GM18526 (cell line): ENCODE data around the gene FCER1G.

ENCODE experiments used
- POLR2A ChIP-seq: IDR thresholded peaks from 3 replicates; pipeline ENCODE4 v1.6.1; 2011; ENCODE audit not compliant: insufficient read length; ENCODE audit errors: extremely low read depth

Gene FCER1G

GRCh38 chr1:161215076-161215475, at the start of gene FCER1G:
Gene FCER1G (plus strand): TSS chr1:161215295. CDS start chr1:161215322, 27 bp downstream.
- no peak for TF ChIP-seq POLR2A

- peak; percentile 82 for TF ChIP-seq POLR2A
Measured at GRCh38 chr1:161165742-161166668, 49.1 kb upstream of the FCER1G start, which contains the start of gene PPOX. Gene PPOX (plus strand): TSS chr1:161166426. CDS start chr1:161166848, 422 bp downstream.

- TF ChIP-seq POLR2A, result no peak
Measured at GRCh38 chr1:161166669-161167548, 48.2 kb upstream of the FCER1G start.

GRCh38 chr1:161168906-161169305, 46.2 kb upstream of the FCER1G start:
- TF ChIP-seq POLR2A, result no peak

- TF ChIP-seq POLR2A, result no peak
Measured at GRCh38 chr1:161171191-161171590, 43.9 kb upstream of the FCER1G start.

- TF ChIP-seq POLR2A, result no peak
Measured at GRCh38 chr1:161171696-161172095, 43.4 kb upstream of the FCER1G start.

GRCh38 chr1:161172349-161172748, 42.7 kb upstream of the FCER1G start:
- TF ChIP-seq POLR2A, result no peak

- TF ChIP-seq POLR2A, result no peak
Measured at GRCh38 chr1:161172776-161173376, 42.2 kb upstream of the FCER1G start.

GRCh38 chr1:161173711-161174110, 41.4 kb upstream of the FCER1G start:
- no peak for TF ChIP-seq POLR2A

GRCh38 chr1:161174911-161175310, 40.2 kb upstream of the FCER1G start:
- TF ChIP-seq POLR2A, result no peak

GRCh38 chr1:161175771-161176453, 39.2 kb upstream of the FCER1G start:
- no peak for TF ChIP-seq POLR2A

- no peak for TF ChIP-seq POLR2A
Measured at GRCh38 chr1:161176468-161177111, 38.5 kb upstream of the FCER1G start.

- peak; percentile 93 for TF ChIP-seq POLR2A
Measured at GRCh38 chr1:161177112-161177935, 37.8 kb upstream of the FCER1G start, which contains the start of gene B4GALT3. Gene B4GALT3 (minus strand): TSS chr1:161177507. CDS start chr1:161176060, 1,447 bp downstream.
